Thyroid gland (tissue), 4 donors: ENCODE measurements around the gene MIER2. TPM values are rescaled to one million over a fixed set of nuclear protein-coding genes. Genes with fewer than 3 reads are reported as not detected.

Source experiments
- DNase-seq, 2 donors: peaks; one replicate each; pipeline ENCODE4 v3.0.0-alpha.2; 2019
- H3K27ac ChIP-seq, 3 donors: fragments of 200-600 bp; sonication (generic); 1 replicate in 2 of 3; 2 replicates in 1 of 3; pipeline ENCODE4 v1.5.1; 2016 to 2019; ENCODE audit warnings: mild to moderate bottlenecking in 1 of 3, moderate library complexity in 1 of 3
- H3K27me3 ChIP-seq: fragments of 200-600 bp; sonication (generic); one replicate; pipeline ENCODE4 v1.5.1; 2019
- H3K36me3 ChIP-seq, 2 donors: fragments of 200-600 bp; sonication (generic); one replicate each; pipeline ENCODE4 v1.5.1; 2016 to 2019
- H3K4me1 ChIP-seq, 2 donors: fragments of 200-600 bp; sonication (generic); one replicate each; pipeline ENCODE4 v1.5.1; 2017 to 2019
- H3K4me3 ChIP-seq, 3 donors: fragments of 200-600 bp; sonication (generic); replicated peaks in 1 of 3; 1 replicate in 2 of 3; 2 replicates in 1 of 3; pipeline ENCODE4 v1.5.1; 2016; ENCODE audit warnings: mild to moderate bottlenecking in 1 of 3
- H3K9me3 ChIP-seq: fragments of 200-600 bp; sonication (generic); one replicate; pipeline ENCODE4 v1.5.1; 2017
- POLR2A ChIP-seq, 2 donors: fragments of 450-650 bp; IDR thresholded peaks; one replicate each; pipeline ENCODE4 v1.6.1; 2017; ENCODE audit warnings: antibody characterized with exemption in 2 of 2, mild to moderate bottlenecking in 2 of 2, moderate library complexity in 1 of 2
- WGBS, 2 donors: methylation state at CpG; one replicate each; pipeline ENCODE4 v1.1.5; 2017; 5-methylcytosine and 5-hydroxymethylcytosine counted together
- intact Hi-C: fragments of 100-400 bp; cut with DNase I; formaldehyde crosslinking; loops from one replicate; pipeline ENCODE4 v1.15.1; 2023
- total RNA-seq, 4 donors: library from RNA; depleted of rRNA; stranded (reverse); fragments of >200 nt; gene quantifications; one replicate each; pipeline ENCODE4 v1.2.3, GENCODE V29; 2016
- TF ChIP-seq, protein P1 (sequence below), 6 experiments: fragments of 200-600 bp in 3 of 6; fragments of 450-650 bp in 3 of 6; sonication (generic) in 3 of 6; IDR thresholded peaks; one replicate each; pipeline ENCODE4 v1.5.1; 2016 to 2019; ENCODE audit warnings: antibody characterized with exemption in 6 of 6, mild to moderate bottlenecking in 2 of 6, inconsistent platforms in 1 of 6, moderate library complexity in 1 of 6

Gene MIER2
- total RNA-seq, 4 donors from 2014 or later, result 9.0 to 20.1 (median 11.2) TPM

DNA sequence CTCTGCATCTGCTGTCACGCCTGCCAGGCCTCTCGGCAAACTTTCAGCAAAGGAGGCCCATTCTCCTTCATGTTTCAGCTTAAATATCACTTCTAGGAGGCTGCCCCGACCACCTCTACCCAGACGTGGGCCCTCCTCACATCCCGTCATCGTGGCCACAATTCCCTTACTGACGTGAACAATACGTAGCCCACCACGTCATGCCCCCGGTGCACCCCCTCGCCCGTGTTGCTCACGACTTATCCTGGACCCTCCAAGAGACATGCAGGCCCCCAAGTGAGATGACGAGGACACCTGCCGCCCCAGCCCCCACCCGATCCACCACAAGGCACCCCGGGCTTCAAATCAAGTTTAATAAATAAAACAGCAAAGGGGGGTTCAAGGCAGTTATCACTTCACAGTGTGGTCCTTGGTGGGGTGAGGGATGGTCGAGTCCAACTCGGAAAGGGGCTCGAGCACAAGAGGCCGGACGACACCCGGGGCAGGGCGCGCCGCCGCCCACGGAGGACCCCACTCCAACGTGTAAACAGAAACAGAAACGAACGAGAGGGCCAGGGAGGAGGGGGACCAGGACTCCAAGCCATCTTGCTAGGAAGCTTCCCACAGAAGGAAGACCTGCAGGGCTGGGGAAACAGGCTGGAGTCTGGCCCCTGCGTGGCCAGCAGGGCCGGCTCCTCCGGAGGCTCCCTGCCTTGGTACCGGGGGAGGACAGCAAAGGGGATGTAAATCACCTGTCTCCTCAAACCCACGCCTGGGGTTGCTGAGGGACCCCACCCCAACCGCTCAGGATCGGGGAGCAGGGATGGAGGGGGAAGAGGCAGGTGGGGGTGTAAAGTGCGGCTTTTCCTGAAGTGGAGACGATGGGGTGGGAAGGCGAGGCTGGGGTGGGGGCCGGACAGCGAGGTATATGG, 39.1 kb downstream of the MIER2 start:
- intact Hi-C loops, result no loop called here
- Histone ChIP-seq H3K9me3 (no peaks in the 10 kb centered on the region), H3K4me3 (no peak overlapping the region), H3K27me3 (no peaks in the 10 kb centered on the region), H3K4me1 (no peaks in the 10 kb centered on the region), H3K27ac (no peak overlapping the region), H3K36me3 (peaks cover 33 to 34% of the 10 kb centered on the region in 2 donors)
- TF ChIP-seq POLR2A (IDR thresholded peaks at IDR 0.05), result no peak
- TF ChIP-seq, protein P1, sequence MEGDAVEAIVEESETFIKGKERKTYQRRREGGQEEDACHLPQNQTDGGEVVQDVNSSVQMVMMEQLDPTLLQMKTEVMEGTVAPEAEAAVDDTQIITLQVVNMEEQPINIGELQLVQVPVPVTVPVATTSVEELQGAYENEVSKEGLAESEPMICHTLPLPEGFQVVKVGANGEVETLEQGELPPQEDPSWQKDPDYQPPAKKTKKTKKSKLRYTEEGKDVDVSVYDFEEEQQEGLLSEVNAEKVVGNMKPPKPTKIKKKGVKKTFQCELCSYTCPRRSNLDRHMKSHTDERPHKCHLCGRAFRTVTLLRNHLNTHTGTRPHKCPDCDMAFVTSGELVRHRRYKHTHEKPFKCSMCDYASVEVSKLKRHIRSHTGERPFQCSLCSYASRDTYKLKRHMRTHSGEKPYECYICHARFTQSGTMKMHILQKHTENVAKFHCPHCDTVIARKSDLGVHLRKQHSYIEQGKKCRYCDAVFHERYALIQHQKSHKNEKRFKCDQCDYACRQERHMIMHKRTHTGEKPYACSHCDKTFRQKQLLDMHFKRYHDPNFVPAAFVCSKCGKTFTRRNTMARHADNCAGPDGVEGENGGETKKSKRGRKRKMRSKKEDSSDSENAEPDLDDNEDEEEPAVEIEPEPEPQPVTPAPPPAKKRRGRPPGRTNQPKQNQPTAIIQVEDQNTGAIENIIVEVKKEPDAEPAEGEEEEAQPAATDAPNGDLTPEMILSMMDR (IDR thresholded peaks at IDR 0.05), result no peak
- WGBS, 2 donors, result 95% methylated on average over 43 of the region's 43 CpGs
- DNase-seq, result no peak

DNA sequence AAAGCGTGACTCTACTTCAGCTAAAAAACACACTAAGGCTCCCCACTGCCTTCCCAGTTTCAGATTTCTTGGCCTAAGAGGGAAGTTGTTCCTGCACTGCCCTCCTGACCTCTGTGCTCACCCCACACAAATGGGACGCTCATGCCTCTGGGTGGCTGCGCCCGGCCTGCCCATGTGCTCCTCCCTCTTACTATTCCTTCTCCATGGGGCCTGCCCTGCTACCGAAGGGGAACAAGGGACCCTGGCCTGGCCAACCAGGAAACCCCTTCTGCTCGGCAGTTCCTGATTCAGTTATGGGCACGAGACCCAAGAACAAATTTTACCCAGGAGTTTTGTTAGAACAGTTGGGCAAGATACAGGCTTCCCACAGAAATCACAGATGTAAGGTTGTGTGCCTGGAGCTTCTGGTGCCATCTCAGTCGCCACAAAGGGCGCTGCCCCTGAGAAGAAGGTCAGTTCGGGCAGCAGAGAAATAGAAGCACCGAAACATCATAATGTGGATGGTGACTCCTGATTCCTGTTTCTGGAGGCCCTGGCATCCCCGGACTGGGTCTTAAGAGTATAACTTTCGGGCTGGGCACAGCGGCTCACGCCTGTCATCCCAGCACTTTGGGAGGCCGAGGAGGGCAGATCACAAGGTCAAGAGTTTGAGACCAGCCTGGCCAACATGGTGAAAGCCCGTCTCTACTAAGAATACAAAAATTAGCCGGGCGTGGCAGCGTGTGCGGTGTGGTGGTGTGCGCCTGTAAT, 47.9 kb downstream of the MIER2 start:
- H3K4me3 ChIP-seq, result no peak overlapping the region
- peaks cover 0 to 23% of the 10 kb centered on the region in 2 donors for H3K4me1 ChIP-seq
- no peaks in the 10 kb centered on the region for H3K27me3 ChIP-seq
- no peaks in the 10 kb centered on the region for H3K9me3 ChIP-seq
- DNase-seq, result no peak
- H3K27ac ChIP-seq, result peak overlapping the region in 1 of 3 donors; percentile 59
- no peaks in the 10 kb centered on the region for H3K36me3 ChIP-seq
- no peak for TF ChIP-seq POLR2A (IDR thresholded peaks at IDR 0.05)
- TF ChIP-seq, protein P1 (IDR thresholded peaks at IDR 0.05), result no peak
- intact Hi-C loops, result no loop called here
- WGBS, 2 donors, result 80 to 86% methylated on average over 22 of the region's 22 CpGs

DNA sequence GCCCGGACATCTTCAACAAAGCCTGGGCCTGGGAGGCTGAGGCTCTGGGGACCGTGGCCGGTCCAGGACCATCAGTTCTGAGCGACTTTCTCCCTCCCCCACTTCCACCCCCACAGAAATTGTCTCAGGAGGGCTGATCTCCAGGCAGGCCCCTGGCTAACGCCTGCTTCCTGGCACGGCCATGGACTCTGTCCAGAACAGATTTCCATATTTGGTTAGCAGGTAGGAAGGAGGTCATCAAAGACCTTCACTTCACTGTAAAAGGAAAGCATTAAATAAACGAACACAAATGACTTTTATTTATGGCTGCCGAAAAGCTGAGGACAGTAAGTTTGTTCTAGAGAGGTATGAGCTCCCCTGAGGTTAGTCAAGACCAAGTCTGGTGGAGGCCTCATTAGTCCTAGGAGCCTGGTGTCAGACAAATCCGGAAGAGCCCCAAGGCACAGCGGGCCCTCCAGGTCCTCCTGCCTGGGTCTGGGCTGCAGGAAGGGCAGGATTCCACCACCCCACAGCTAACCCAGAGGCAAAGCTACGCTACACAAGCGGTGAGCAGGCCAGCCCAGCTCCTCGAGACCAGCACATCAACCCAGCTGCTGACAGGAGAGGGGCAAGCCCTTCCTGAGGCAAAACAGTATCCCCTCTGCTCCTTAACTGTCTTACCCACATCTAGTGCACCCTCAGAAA, 48.8 kb downstream of the MIER2 start:
- Histone ChIP-seq H3K4me1 (peaks cover 4 to 26% of the 10 kb centered on the region in 2 donors), H3K27ac (peak overlapping the region in 1 of 3 donors; percentile 59), H3K4me3 (no peak overlapping the region), H3K36me3 (no peaks in the 10 kb centered on the region), H3K9me3 (no peaks in the 10 kb centered on the region), H3K27me3 (no peaks in the 10 kb centered on the region)
- no peak for DNase-seq
- TF ChIP-seq POLR2A (IDR thresholded peaks at IDR 0.05), result no peak
- TF ChIP-seq, protein P1 (IDR thresholded peaks at IDR 0.05), result no peak
- 63 to 66% methylated on average over 13 of the region's 13 CpGs for WGBS, 2 donors
- intact Hi-C loops, result no loop called here

DNA sequence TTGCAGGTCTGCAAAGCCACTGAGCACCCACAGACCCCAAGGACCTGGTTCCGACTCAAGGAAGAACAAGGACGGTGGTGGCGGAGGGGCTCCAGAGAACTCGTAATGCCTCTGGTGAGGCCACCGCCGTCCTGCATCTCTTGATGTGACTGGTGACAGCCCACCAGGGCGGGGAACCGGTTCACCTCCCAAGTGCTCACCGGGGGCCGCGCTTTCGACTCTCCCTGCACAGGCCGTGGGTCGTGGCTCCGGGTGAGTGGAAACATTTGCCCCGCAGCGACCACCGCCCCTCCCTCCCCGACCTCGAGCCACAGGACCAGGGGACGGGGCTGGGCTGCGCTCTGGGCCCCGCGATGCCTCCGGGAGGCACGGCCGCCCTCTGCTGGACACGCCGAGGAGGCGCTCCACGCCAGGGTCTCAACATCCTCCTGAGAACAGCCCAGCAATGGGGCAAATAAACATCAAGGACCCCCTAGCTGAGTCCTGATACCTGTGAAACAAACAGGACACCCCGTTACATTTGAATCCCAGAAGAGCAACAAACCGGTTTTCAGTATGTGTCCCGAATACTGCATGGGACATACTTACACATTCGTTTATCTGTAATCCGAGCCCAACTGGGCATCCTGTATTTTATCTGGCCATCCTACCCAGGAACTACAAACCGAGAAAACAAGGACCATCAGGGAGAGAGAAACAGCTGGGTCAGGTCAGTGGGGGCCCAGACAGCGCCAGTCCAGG, 49.5 kb downstream of the MIER2 start:
- TF ChIP-seq, protein P1 (IDR thresholded peaks at IDR 0.05), result peak in 5 of 6 experiments; percentile 30 to 76 (median 52)
- TF ChIP-seq POLR2A (IDR thresholded peaks at IDR 0.05), result no peak
- peak overlapping the region in 1 of 3 donors; percentile 59 for H3K27ac ChIP-seq
- no peaks in the 10 kb centered on the region for H3K9me3 ChIP-seq
- no peak overlapping the region for H3K4me3 ChIP-seq
- peak; percentile 13 to 42 for DNase-seq
- peaks cover 10 to 33% of the 10 kb centered on the region in 2 donors for H3K4me1 ChIP-seq
- intact Hi-C loops, result no loop called here
- H3K36me3 ChIP-seq, result no peaks in the 10 kb centered on the region
- WGBS, 2 donors, result 12 to 28% methylated on average over 10 to 26 of the region's 38 CpGs
- H3K27me3 ChIP-seq, result no peaks in the 10 kb centered on the region
